SJSA1 (cell line): ENCODE data around the gene ZNF678. TPM values are rescaled to one million over a fixed set of nuclear protein-coding genes. Genes with fewer than 3 reads are reported as not detected.

Experiments
- total RNA-seq: library from RNA; depleted of rRNA; stranded (reverse); fragments of >200 nt; shearing (Covaris generic); gene quantifications from 2 replicates; pipeline ENCODE4 v1.2.3, GENCODE V29; 2014; rRNA removed

ZNF678 gene
- total RNA-seq, 1 experiment from 2014 or later = 7.6 TPM

Other genes starting within 250 kb of the ZNF678 start
- gene CDC42BPA, start 245.1 kb upstream of the ZNF678 start, total RNA-seq = 46.4 and 52.8 TPM in 2 replicates
- 25.0 and 28.8 TPM in 2 replicates for gene JMJD4, start 171.7 kb downstream of the ZNF678 start, total RNA-seq
- gene SNAP47, start 171.9 kb downstream of the ZNF678 start, total RNA-seq = 43.3 and 51.2 TPM in 2 replicates